AG09319 (cell line): Measurements from ENCODE around the gene PAPSS2.

Source experiments
- DNase-seq: peaks from one replicate; pipeline ENCODE4 v3.0.0-alpha.2; 2010; ENCODE audit warnings: low read depth; ENCODE audit errors: extremely low read depth
- TF ChIP-seq, protein P1 (sequence below): IDR thresholded peaks from 2 replicates; pipeline ENCODE4 v1.5.1; 2011; ENCODE audit warnings: low read depth, mild to moderate bottlenecking, inconsistent platforms, low read length, moderate library complexity

The PAPSS2 gene

DNA sequence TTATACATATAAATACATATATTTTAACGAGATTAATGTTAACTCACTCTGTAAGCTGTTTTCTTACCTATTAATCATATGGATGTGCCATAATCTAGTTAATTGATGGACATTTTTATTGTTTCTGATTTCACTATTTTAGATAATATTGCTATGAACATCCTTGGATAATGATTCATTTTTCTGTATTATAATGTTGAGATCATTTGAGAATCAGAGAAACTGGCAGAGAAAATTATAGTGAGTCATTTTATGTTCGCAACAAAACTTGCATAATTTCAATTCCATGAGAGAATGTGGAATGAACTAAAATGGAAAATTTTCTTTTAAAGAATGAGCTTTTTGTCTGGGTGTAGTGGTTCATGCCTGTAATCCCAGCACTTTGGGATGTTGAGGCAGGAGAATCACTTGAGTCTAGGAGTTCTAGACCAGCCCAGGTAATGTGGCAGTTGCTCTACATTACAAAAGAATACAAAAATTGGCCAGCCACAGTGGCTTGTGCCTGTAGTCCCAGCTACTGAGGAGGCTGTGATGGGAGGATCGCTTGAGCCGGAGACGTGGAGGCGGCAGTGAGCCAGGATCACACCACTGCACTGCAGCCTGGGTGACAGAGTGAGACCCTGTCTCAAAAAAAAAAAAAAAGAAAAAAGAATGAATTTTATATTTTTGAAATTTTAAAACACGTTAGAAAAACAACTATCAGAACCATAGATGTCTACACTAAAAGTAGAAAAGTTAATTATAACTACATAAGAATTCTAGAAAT is 40.5 kb downstream of the PAPSS2 start:
- TF ChIP-seq, protein P1, sequence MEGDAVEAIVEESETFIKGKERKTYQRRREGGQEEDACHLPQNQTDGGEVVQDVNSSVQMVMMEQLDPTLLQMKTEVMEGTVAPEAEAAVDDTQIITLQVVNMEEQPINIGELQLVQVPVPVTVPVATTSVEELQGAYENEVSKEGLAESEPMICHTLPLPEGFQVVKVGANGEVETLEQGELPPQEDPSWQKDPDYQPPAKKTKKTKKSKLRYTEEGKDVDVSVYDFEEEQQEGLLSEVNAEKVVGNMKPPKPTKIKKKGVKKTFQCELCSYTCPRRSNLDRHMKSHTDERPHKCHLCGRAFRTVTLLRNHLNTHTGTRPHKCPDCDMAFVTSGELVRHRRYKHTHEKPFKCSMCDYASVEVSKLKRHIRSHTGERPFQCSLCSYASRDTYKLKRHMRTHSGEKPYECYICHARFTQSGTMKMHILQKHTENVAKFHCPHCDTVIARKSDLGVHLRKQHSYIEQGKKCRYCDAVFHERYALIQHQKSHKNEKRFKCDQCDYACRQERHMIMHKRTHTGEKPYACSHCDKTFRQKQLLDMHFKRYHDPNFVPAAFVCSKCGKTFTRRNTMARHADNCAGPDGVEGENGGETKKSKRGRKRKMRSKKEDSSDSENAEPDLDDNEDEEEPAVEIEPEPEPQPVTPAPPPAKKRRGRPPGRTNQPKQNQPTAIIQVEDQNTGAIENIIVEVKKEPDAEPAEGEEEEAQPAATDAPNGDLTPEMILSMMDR, result no peak
- DNase-seq, result peak; percentile 20

DNA sequence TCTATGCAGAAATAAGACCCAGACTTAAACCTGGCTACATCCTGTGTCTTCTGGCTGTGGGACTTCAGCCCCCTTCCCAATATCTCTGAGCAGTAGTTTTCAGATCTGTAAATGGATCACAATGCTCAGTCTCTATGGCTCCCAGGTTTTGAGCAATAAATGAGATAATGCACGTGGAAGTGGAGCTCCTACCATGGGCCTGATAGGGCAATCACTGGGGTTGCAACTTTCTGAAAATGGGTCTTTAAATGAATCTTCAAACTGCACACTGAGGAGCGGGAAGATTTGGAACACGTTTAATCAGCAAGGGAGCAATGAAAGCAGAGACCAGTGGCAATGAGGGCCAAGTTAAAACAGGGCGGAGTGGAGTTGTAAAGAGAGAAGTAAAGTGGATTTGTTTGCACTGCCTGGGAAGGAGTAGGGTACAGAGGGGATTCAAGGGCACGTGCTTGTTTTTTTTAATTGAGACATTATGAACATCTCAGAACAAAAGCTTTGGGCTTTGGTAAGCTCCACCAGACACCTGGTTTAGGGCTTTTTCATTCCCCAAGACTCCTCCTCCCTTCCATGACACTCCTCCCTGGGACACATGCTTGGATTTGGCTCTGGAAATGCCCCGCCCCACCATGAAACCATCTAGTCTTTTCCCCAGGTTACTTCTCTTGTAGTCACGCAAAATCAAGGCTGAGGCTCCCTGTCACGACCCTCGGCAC is 42.7 kb downstream of the PAPSS2 start:
- TF ChIP-seq, protein P1, result no peak
- DNase-seq, result no peak

GRCh38 chr10:87702973-87703294 is 43.3 kb downstream of the PAPSS2 start:
- no peak for DNase-seq
- TF ChIP-seq, protein P1, result no peak

GRCh38 chr10:87703771-87704170 is 44.1 kb downstream of the PAPSS2 start:
- DNase-seq, result no peak
- TF ChIP-seq, protein P1, result no peak

- DNase-seq, result peak; percentile 18
- TF ChIP-seq, protein P1, result no peak
Observed at GRCh38 chr10:87705339-87705738, 45.7 kb downstream of the PAPSS2 start.

- no peak for DNase-seq
- TF ChIP-seq, protein P1, result no peak
Observed at GRCh38 chr10:87706731-87707130, 47.1 kb downstream of the PAPSS2 start.

- TF ChIP-seq, protein P1, result no peak
Observed at GRCh38 chr10:87707254-87707653, 47.6 kb downstream of the PAPSS2 start.

More at GRCh38 chr10:87707254-87707653, 47.6 kb downstream of the PAPSS2 start:
- no peak for DNase-seq
